ENCODE results near the gene PCBP3. TPM values are rescaled to one million over a fixed set of nuclear protein-coding genes. Genes with fewer than 3 reads are reported as not detected.
A peak's percentile ranks its signal among the peaks of the same experiment; 100 is the strongest.
"Not testable (repeated sequence)": the region's sequence is repeated elsewhere in the genome, so short reads cannot be mapped to it uniquely, and the experiment has no call there.

PCBP3 gene
- total RNA-seq, 1 donor from 2014 or later, result 0.13 TPM

GRCh38 chr21:45826676-45827301 is 183.3 kb downstream of the PCBP3 start:
- DNase-seq (ENCODE audit: low read depth in 2 of 2), result no peak

GRCh38 chr21:45827302-45827692 is 183.8 kb downstream of the PCBP3 start:
- DNase-seq (ENCODE audit: low read depth in 2 of 2), result no peak

- no peak for DNase-seq (ENCODE audit: low read depth in 2 of 2)
Measured at GRCh38 chr21:45827881-45828579, 184.5 kb downstream of the PCBP3 start.

- no peak for DNase-seq (ENCODE audit: low read depth in 2 of 2)
Measured at GRCh38 chr21:45828580-45829570, 185.3 kb downstream of the PCBP3 start.

- no peak for DNase-seq (ENCODE audit: low read depth in 2 of 2)
Measured at GRCh38 chr21:45829668-45830067, 186.1 kb downstream of the PCBP3 start.

- DNase-seq (ENCODE audit: low read depth in 2 of 2), result no peak
Measured at GRCh38 chr21:45830221-45830640, 186.7 kb downstream of the PCBP3 start.

GRCh38 chr21:45830720-45831366 is 187.3 kb downstream of the PCBP3 start:
- DNase-seq (ENCODE audit: low read depth in 2 of 2), result no peak

- DNase-seq (ENCODE audit: low read depth in 2 of 2), result no peak
Measured at GRCh38 chr21:45831991-45832740, 188.6 kb downstream of the PCBP3 start.

GRCh38 chr21:45832741-45833235 is 189.3 kb downstream of the PCBP3 start:
- not testable (repeated sequence) for DNase-seq (ENCODE audit: low read depth in 2 of 2)

- DNase-seq (ENCODE audit: low read depth in 2 of 2), result no peak
Measured at GRCh38 chr21:45833414-45833813, 189.9 kb downstream of the PCBP3 start.

- no peak for DNase-seq (ENCODE audit: low read depth in 2 of 2)
Measured at GRCh38 chr21:45834026-45834715, 190.6 kb downstream of the PCBP3 start.

GRCh38 chr21:45834821-45835293 is 191.3 kb downstream of the PCBP3 start:
- DNase-seq (ENCODE audit: low read depth in 2 of 2), result no peak

- no peak for DNase-seq (ENCODE audit: low read depth in 2 of 2)
Measured at GRCh38 chr21:45835301-45836267, 192.1 kb downstream of the PCBP3 start.

- DNase-seq (ENCODE audit: low read depth in 2 of 2), result peak in 1 of 2 donors; percentile 21
Measured at GRCh38 chr21:45836268-45836655, 192.7 kb downstream of the PCBP3 start.

GRCh38 chr21:45836694-45837670 is 193.5 kb downstream of the PCBP3 start:
- peak; percentile 25 to 26 for DNase-seq (ENCODE audit: low read depth in 2 of 2)

- no peak for DNase-seq (ENCODE audit: low read depth in 2 of 2)
Measured at GRCh38 chr21:45837936-45838335, 194.4 kb downstream of the PCBP3 start.

GRCh38 chr21:45838634-45839033 is 195.1 kb downstream of the PCBP3 start:
- no peak for DNase-seq (ENCODE audit: low read depth in 2 of 2)
